Testis (tissue), 3 donors: Measurements from ENCODE around the gene MSRB3. TPM values are rescaled to one million over a fixed set of nuclear protein-coding genes. Genes with fewer than 3 reads are reported as not detected.

ENCODE experiments used
- DNase-seq: peaks from one replicate; pipeline ENCODE4 v3.0.0-alpha.2; 2019
- H3K27ac ChIP-seq, 2 donors: fragments of 200-600 bp; sonication (generic); one replicate each; pipeline ENCODE4 v1.5.1; 2019
- H3K27me3 ChIP-seq: fragments of 200-600 bp; sonication (generic); one replicate; pipeline ENCODE4 v1.5.1; 2019
- H3K36me3 ChIP-seq: fragments of 200-600 bp; sonication (generic); one replicate; pipeline ENCODE4 v1.5.1; 2017; ENCODE audit warnings: low read depth; ENCODE audit errors: missing control alignments
- H3K4me1 ChIP-seq: fragments of 200-600 bp; sonication (generic); one replicate; pipeline ENCODE4 v1.5.1; 2019
- H3K4me3 ChIP-seq, 2 donors: fragments of 200-600 bp; sonication (generic); one replicate each; pipeline ENCODE4 v1.5.1; 2017 to 2019
- H3K9me3 ChIP-seq: fragments of 200-600 bp; sonication (generic); one replicate; pipeline ENCODE4 v1.5.1; 2017
- CTCF ChIP-seq, 3 experiments: fragments of 450-650 bp in 2 of 3; fragments of 200-600 bp in 1 of 3; sonication (generic) in 1 of 3; IDR thresholded peaks; one replicate each; pipeline ENCODE4 v1.5.1; 2016 to 2019; ENCODE audit warnings: antibody characterized with exemption in 3 of 3, mild to moderate bottlenecking in 2 of 3, moderate library complexity in 1 of 3
- POLR2A ChIP-seq: fragments of 450-650 bp; IDR thresholded peaks from one replicate; pipeline ENCODE4 v1.6.1; 2017; ENCODE audit warnings: antibody characterized with exemption, mild to moderate bottlenecking, moderate library complexity
- WGBS, 2 donors: methylation state at CpG; one replicate each; pipeline ENCODE4 v1.1.5; 2018; 5-methylcytosine and 5-hydroxymethylcytosine counted together
- intact Hi-C: fragments of 100-400 bp; cut with DNase I; formaldehyde crosslinking; loops from one replicate; pipeline ENCODE4 v1.15.1; 2023; ENCODE audit warnings: low total_unique reads
- polyA plus RNA-seq: library from polyadenylated mRNA; stranded (reverse); fragments of 350-450 nt; fragmentation: Illumina TruSeq; extraction: RNeasy Lipid Tissue Mini Kit (QIAGEN cat#74804); gene quantifications from one replicate; pipeline ENCODE4 v1.2.3, GENCODE V29; 2014; ENCODE audit warnings: low read depth, low replicate concordance; ENCODE audit not compliant: insufficient read depth
- total RNA-seq, 2 donors: library from RNA; depleted of rRNA; stranded (reverse); fragments of >200 nt; gene quantifications; one replicate each; pipeline ENCODE4 v1.2.3, GENCODE V29; 2016

The MSRB3 gene
- total and polyA plus RNA-seq, 3 donors from 2014 or later: 15.1 to 20.0 (median 17.2) TPM

- whole genome bisulfite sequencing, 2 donors: 94 to 100% methylated on average over 1 of the region's 1 CpG
- H3K4me1 ChIP-seq: no peaks in the 10 kb centered on the region
- no peak overlapping the region for H3K27ac ChIP-seq
- no peaks in the 10 kb centered on the region for H3K9me3 ChIP-seq
- H3K27me3 ChIP-seq: no peaks in the 10 kb centered on the region
- H3K4me3 ChIP-seq: no peak overlapping the region
- intact Hi-C loops: no loop called here
- H3K36me3 ChIP-seq: no peaks in the 10 kb centered on the region
- DNase-seq: no peak
- no peak for TF ChIP-seq POLR2A
These were observed 185.1 kb downstream of the MSRB3 start for GRCh38 chr12:65463611-65464010.

DNA sequence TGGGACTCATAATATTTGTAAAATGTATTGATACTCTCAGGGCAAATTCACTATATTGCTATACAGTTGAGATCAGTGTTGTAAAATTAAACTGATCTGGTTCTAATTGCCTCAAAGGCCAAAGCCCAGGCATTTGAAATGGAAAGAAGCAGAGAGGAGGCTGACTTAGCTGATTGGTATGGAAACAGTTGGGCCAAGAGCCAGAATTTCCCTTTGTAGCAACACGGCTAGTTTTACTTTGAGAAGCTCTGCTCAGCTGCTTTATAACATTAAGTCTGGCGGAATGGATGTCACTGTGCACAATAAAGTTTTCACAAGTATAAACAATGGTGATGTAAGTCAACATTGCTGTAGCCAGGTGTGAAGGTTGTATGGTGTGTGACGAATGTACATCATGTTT, 186.4 kb downstream of the MSRB3 start:
- Histone ChIP-seq H3K4me3 (no peak overlapping the region), H3K27me3 (no peaks in the 10 kb centered on the region), H3K4me1 (no peaks in the 10 kb centered on the region), H3K9me3 (no peaks in the 10 kb centered on the region), H3K36me3 (no peaks in the 10 kb centered on the region), H3K27ac (no peak overlapping the region)
- TF ChIP-seq POLR2A (no peak), CTCF (IDR thresholded peaks at IDR 0.05) (no peak)
- intact Hi-C loops: no loop called here
- DNase-seq: no peak
- 80 to 83% methylated on average over 3 of the region's 3 CpGs for WGBS, 2 donors

DNA sequence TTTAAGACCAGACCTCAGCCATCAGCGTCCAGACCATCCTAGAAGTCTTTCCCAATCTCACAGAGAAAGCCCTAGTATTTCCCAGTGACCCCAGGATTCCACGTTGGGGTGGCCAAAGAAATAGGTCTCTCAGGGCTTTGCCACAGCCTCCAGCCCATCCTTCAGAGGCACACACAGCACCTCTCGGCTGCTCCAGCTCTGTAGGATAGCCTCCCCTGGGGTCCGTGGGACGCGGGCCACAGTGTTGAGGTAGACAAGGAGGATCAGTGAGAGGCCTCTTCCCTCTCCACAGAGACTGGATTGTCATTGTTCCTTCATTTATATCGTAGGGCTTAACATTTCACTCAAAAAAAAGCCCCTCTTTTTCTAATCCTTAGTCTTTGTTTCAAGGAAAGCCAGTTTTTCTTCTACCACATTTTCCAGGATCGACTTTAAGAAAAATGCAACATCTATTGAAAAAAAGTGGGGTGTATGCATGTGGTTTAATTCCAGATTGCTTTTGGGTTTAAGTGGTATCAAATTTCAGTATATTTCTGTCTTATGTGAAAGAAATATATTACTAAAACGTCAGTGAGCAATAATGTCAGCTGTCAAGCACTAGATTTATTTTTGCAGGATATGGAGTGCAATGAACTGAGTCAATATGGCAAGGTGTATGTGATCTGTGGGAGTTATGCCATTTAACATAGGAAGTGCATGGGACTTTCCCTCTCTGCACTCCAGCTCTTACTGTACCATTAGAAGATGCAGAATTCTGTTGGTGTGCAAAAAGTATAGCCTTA, 187.5 kb downstream of the MSRB3 start:
- H3K4me1 ChIP-seq: no peaks in the 10 kb centered on the region
- no peaks in the 10 kb centered on the region for H3K9me3 ChIP-seq
- TF ChIP-seq POLR2A: no peak
- TF ChIP-seq CTCF (IDR thresholded peaks at IDR 0.05): no peak
- H3K36me3 ChIP-seq: no peaks in the 10 kb centered on the region
- no peak overlapping the region for H3K4me3 ChIP-seq
- no peak for DNase-seq
- intact Hi-C loops: no loop called here
- 88 to 89% methylated on average over 9 of the region's 9 CpGs for WGBS, 2 donors
- H3K27ac ChIP-seq: no peak overlapping the region
- H3K27me3 ChIP-seq: no peaks in the 10 kb centered on the region

GRCh38 chr12:65466911-65467310, 188.4 kb downstream of the MSRB3 start:
- no peak for DNase-seq
- 88 to 95% methylated on average over 1 of the region's 1 CpG for WGBS, 2 donors
- TF ChIP-seq POLR2A: no peak
- no peak for TF ChIP-seq CTCF (IDR thresholded peaks at IDR 0.05)

GRCh38 chr12:65470256-65470655, 191.8 kb downstream of the MSRB3 start:
- no peaks in the 10 kb centered on the region for H3K4me1 ChIP-seq
- H3K27ac ChIP-seq: no peak overlapping the region
- WGBS, 2 donors: 81 to 87% methylated on average over 6 of the region's 6 CpGs
- no peak for TF ChIP-seq POLR2A
- TF ChIP-seq CTCF (IDR thresholded peaks at IDR 0.05): no peak
- intact Hi-C loops: no loop called here
- DNase-seq: no peak
- no peaks in the 10 kb centered on the region for H3K27me3 ChIP-seq
- H3K9me3 ChIP-seq: no peaks in the 10 kb centered on the region
- H3K4me3 ChIP-seq: no peak overlapping the region
- H3K36me3 ChIP-seq: no peaks in the 10 kb centered on the region

More at GRCh38 chr12:65466911-65467310, 188.4 kb downstream of the MSRB3 start:
- no peak overlapping the region for H3K27ac ChIP-seq
- H3K36me3 ChIP-seq: no peaks in the 10 kb centered on the region
- no peak overlapping the region for H3K4me3 ChIP-seq
- intact Hi-C loops: no loop called here
- no peaks in the 10 kb centered on the region for H3K9me3 ChIP-seq
- no peaks in the 10 kb centered on the region for H3K27me3 ChIP-seq
- no peaks in the 10 kb centered on the region for H3K4me1 ChIP-seq
